ENCODE measurements around the gene PLAGL2.

- TF ChIP-seq CTCF (IDR thresholded peaks at IDR 0.05) (no peak), POLR2A (IDR thresholded peaks at IDR 0.05) (no peak)
Measured at GRCh38 chr20:32234135-32234808, 26.7 kb upstream of the PLAGL2 start.

All from breast epithelium (tissue), 3 donors.